ENCODE results near the gene KLF16.

The KLF16 gene

DNA sequence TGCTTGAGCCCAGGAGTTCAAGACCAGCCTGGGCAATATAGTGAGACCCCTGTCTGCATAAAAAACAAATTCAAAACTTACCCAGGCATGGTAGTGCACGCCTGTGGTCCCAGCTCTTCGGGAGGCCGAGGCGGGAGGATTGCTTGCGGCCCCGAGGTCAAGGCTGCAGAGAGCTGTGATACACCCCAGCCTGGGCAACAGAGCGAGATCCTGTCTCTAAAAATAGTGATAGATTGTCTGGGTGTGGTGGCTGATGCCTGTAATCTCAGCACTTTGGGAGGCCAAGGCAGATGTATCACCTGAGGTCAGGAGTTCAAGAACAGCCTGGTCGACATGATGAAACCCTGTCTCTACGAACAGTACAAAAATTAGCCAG is 4.0 kb upstream of the KLF16 start:
- DNase-seq (ENCODE audit: low spot score) = no peak

DNA sequence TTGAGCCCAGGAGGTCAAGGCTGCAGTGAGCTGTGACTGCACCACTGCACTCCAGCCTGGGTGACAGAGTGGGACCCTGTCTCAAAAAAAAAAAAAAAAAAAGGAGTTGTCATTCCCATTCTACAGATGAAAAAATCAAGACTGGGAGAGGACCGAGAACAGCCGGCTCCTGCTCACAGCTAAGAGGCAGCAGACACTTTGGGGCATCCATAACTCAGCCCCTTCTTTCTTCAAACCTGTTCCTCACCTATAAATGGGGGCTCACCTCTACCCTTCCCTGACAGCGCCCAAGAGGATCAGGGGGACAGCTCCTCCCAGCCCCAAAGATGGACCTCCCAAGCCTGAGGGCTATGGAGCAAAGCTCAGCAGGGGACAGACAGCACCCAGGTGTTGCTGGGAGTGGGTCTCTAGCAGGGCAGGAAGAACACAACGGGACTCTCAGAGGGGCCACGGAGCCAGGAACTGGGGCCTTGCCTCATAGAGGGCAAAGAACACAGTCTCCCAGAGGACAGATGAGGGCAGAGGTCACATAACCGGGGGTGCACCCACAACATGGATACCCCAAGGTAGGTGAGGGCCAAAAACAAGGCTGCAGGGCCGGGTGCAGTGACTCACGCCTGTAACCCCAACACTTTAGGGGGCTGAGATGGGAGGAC is 3.4 kb upstream of the KLF16 start:
- no peak for DNase-seq (ENCODE audit: low spot score)

DNA sequence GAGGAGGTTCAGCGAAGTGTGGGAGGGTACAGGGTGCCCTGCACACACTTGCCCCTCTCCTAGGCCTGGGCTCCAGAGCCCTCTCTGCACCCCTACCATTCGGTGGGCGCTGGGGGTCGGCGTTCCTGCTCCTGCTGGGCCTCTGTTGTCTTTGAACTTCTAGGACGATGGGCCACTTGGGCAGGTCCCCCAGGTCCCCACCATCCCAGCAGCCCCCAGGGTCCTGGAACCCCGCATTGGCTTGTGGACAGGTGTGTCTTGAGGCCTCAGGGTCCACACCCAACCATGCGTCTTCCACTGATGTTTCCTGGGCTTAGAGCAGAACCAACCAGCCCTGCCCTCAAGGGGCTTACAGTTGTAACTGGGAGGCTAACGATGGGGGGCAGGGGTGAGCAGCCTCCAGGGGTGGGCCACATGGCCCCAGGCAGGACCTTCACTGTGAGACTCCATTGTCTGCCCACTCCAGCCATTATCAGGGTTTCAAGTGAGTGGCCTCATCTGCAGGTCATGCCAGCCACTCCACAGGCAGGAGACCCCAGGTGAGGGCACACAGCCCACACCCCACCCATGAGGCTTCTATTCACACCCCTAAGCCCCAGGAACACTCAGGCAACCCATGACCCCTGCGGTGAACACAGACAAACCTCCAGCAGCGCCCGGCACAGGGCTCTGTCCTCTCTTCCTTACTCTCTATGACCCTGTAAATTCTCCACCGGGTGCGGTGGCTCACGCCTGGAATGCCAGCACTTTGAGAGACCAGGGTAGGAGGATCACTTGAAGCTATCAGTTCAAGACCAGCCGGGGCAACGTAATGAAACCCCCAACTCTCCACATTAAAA is 2.0 kb upstream of the KLF16 start:
- no peak for DNase-seq (ENCODE audit: low spot score)

DNA sequence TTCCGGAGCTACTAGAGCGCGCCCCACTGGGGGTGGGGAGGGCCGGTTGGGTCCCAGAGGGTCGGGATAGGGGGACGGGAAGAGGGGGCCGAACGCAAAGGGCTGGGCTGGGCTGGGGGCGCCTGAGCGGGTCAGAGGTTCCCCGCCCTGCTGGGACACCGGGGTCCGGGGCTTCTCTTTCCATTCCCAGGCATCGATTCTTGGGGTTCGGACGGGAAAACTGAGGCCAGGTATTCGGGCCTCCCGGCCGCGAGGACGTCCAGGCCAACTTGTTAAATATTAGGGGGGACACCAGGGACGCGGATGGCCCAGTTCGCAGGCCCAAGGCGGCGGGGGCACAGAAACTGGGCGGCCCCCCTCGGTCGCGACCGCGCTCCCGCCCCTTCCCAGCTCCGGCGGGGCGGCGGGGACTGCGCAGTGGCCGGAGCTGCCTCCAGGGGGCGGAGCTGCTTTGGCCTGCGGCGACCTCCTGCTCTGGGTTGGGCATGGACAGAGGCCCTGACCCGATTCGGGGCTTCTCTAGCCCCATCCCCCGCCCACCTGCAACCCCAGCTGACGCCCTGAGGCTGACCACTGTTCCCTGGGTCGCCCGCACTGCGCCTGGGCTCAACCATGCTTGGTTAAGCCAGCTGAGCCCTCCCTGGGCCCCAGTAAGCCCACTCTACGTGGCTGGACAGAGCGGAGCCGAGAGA is 1.2 kb upstream of the KLF16 start:
- peak; percentile 78 for DNase-seq (ENCODE audit: low spot score)

DNA sequence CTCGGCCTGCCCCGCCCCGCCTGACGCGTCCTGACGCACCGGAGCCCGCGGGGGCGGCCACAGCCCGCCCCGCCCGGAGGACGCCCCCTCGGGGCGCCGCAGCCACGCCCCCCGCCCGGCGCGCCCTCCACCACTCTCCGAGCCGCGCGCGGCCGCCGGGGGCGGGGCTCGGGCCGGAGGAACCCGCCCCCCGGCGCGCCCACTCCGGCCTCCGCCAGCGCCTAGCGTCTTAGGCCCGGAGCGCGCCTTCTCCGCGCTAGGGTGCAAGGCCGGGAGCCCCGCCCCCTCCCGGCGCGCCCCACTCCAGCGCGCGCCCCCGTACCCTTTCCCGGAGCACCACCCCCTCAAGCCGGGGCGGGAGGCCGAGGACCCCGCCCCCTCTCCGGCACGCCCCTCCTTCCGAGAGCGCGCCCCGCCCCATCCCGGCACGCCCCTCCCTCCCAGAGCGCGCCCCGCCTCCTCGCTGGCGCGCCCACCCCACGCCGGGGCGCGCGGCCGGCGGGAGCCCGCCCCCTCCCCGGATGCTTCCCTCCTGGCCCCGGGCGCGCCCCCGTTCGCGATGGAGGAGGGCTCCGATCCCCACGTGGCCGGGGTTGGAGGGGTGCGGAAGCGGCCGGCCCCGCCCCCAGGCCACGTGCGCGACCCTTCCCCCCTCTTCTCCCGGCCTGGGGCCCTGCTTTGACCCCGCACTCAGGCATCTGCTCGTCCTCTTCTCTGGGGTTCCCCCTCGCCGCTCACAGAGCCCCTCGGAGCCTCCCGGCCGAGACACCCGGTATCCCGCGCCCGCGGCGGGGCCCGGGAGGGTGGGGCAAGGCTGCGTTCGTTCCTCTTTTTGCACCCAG is 480 bp upstream of the KLF16 start:
- DNase-seq (ENCODE audit: low spot score) = peak; percentile 92

DNA sequence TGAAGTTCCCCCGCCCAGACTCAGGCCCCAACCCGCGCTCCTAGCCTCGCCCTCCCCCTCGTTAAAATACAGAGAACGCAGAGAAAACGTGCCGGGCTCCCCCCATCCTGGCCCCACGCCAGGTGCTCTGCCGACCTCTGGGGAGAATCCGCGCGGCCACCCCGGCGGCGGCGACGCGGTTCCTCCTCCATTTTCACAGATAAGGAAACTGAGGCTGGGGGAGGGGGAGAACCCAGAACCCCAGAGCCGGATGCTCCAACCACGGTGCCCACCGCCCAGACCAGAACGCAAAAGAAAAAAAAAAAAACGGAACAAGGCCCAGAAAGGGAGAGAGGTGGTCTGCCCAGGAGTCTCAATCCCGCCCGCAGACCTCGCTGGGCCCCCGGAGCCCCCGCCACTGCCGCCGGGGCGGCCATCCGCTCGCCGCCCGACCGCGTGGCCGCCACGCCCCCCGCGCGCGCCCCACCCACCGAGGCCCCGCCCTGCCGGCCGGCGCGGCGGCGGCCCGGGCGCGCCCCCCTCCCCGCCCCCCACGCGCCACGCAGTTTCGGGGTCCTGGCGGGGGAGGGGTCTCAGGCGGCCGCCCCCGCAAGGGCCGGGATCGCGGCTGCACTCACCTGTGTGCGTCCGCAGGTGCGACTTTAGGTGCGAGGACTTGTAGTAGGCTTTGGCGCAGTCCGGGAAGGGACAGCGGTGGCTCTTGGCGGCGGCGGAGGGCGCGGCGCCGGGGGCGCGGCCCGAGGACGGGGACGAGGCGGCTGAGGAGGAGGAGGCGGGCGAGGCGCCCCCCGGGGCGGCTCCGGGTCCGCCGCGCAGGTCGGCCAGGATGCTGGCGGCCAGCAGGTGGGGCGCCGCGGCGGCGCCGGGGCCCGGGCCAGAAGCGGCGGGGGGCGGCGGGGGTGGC is 703 bp downstream of the KLF16 start:
- peak; percentile 55 for DNase-seq (ENCODE audit: low spot score)

DNA sequence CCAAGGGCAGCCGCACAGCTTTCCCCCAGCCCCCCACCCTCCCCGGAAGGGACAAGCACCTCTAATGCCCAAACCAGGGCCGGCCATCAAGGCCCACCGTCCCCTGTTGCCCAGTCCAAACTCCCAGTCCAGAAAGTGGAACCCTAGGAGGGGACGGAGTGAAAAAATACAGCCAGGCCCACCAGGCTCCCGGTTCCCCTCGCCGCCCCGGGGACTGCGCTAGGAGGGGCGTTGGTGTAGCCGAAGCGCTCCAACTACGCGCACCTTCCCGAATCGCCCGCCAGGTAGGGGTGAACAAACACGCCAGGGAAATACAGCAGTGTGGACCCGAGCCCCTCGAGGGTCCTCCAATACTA is 1.3 kb downstream of the KLF16 start:
- DNase-seq (ENCODE audit: low spot score) = no peak

DNA sequence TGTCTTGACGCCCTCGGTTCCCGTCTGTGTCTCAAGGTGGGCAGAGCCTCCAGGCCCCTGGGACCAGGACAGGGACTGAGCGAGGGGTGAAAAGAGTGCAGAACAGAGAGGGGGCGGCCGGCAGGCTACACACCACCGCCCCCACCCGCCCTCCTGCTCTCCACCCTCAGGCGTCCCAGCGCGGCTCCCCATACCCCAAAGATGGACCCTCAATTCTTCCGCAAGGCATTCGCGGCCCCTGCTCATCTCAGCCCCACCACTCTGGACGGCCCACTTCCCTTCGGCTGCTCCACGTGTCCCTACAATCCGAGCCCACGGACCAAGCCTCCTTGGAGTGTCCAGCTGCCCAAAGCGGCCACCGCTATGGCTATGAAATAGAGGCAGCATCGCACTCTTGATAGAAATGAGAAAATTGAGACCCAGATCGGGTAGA is 1.8 kb downstream of the KLF16 start:
- no peak for DNase-seq (ENCODE audit: low spot score)

DNA sequence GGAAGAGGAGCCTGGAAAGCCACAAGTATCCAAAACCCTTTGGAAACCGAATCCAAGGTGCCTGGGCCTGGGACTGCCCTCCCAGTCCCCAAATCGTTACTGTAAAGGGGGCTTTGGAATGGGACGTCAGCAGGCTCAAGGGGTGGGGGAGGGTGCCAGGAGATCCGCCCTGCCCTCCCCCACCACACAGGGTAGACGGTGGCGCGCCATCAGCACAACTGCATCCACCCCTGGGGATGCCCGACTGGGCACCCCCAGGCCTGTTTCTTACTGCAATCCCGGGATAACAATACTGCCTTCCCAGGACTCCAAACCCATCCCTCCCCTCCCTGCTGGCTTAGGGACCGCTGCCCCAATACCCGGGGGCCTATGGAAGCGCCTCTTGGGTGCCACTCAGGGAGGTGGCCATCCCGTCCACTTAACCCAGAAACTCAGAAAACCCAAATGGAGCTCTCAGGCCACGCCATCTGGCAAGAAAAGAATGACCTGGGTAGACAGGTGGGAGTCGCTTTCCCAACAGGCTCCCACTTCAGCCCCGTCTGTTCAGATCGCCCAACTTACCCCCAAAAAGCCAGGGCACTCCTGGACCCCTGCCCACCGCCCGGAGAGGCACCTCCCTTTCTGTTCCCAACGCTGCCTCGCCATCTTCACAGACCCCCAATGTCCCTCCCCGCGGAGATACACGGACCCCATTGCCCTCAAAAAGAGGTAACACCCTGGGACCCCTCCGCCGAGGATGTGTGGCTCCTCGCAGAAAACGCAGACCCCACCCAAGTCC is 2.4 kb downstream of the KLF16 start:
- DNase-seq (ENCODE audit: low spot score) = no peak

DNA sequence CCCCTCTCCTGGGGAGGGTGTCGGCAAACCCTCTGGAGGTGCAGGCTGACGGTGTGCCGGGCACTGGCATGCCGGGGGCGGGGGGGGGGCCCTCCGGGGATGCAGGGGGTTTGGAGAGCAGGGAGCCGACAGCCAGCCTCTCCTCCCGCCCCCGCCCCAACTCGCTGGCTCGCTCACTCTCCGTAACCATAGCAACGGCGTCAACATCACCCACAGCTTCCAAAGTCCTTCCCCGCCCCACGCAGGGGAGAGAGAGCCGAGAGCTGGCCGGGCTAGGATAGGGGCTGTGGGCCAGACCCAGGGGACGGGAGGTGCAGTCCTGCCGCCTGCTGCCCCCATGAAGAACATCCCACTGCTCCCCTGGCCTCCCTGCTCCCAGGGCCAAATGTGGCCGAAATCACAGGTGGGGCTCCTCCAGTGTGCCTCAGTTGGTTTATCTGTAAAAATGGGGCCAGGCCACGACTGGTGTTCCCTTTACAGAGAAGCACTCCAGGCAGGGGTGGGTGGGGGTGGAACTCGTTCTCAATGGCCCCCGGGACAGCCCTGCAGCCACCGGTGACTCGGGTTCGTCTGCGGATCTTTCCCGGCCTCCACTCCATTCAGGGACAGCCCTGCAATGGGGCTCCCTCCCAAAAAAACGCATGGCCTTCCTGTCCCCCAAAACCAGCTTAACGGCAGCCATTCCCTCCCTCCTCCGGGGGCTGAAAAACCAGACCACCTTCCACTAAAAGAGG is 3.2 kb downstream of the KLF16 start:
- DNase-seq (ENCODE audit: low spot score) = peak; percentile 69

DNA sequence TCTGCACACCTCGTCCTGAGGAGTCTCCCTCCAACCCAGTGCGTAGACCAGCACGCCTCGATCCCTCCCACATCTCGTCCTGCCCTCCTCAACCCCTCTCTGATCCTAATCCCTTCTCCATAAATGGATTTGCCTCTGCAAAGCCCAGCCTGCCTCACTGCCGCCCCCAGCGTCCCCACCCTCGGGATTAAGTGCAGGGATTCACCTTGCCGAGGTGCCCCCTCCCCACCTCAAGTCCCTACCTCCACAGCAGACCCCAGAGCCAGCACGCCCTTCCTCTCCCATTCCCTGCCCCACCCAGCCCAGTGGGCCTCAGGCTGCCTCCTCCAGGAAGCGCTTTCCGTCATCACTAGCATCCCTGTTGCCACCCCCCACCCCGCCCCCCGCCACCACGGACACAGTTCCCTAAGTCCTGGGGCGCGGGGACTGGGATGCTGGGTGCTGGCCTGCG is 4.0 kb downstream of the KLF16 start:
- no peak for DNase-seq (ENCODE audit: low spot score)

DNA sequence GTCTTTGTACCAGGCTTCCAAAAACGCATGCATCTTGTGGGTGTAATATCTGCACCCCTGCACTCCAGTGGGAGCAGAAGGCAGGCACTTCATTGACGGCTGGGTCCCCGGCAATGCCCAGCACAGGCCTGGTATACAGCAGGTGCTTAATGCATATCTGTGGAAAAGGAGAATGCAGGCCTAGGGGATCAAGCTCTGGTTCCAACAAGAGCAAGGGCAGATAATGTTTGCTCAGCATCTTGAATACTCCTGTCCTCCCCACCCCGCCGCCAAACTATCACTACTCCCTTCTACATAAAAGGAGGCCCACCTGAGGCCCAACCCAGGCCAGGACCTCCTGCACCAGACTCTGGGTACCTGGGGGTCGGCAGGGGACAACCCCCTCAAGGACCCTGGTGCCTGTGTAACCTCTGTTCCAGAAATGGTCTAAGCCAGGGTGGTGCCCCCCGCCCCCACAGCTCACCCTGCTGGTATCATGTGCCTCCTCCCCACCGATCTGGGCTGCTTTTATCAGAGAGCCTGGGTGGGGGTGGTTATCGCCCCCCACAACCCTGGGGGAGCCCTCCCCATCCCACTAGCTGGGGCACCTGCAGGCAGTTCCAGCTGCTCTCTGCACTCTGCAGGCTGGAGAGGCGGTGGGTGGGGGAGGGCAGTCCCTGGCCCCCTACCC is 4.8 kb downstream of the KLF16 start:
- no peak for DNase-seq (ENCODE audit: low spot score)

DNA sequence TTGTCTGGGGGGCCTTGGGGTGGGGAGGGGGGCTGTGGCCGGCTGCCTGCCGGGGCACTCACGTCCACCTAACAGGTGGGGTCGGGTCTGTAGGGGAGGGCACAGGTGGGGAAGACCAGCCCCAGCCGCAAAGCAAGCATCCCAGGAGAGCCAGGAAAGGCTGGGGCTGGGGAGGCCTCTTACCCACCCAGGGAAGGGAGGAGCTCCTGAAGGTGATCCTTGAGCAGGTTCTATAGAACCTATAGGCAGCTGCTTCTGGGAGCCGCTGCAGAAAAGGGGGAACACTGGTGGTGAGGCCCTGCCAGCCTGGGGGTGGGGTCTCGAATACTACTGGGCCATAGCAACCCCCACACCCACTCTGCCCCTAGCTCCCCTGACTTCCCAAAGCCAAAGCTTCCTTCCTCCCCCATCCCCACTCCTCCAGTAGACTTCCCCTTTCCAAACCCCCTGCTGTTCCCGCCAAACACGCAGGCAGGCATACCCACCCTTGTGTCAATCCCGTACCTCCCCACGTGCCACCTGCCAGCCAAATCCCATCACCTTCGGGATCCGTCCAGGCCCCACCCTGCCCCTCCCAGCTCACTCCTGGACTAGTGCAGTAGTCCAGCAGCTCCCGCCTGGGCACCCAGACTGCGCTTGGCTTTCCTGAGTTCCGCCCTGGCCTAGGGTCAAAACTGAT is 5.6 kb downstream of the KLF16 start:
- no peak for DNase-seq (ENCODE audit: low spot score)

DNA sequence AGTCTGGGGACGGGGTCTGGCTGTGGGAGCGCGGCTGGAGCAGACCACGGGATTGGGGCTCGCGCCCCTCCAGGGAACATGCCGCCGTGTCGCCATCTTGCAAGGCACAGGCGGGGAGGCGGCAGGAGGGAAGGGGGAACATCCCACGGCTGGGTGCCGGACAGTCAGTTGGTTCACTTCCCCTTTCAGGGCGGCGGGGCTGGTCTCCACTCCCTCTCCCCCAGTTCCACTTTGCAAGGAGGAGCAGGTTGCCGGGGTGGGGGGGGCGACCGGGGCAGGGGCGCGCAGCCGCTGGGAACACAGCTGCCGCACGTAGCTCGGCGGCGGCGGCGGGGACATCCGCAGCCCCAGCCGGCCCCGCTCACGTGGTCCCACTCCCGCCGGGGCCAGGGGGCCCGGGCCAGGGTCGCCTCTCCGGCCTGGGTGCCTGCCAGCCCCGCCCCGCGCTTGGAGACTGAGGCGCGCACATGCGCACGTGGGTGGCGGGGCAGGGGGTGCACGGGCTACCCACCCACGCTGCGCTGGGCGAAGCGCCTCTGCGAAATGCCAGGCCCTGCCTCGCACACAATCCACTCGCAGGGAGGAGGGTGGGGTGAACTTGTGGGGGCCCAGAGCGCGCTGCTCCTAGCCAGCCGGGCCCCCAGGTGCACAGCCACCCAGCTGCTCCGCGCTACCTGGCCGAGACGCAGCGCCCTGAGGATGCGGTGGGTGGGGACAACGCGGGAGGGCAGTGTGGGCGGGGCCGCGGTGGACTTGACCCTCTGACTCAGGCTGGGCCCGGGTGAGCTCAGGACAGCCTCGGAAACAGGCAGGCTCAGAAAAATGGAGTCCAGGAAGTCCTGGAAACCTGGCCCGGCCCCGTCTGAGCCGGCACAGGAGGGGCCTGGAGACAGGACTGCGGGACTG is 6.4 kb downstream of the KLF16 start:
- peak; percentile 84 for DNase-seq (ENCODE audit: low spot score)

DNA sequence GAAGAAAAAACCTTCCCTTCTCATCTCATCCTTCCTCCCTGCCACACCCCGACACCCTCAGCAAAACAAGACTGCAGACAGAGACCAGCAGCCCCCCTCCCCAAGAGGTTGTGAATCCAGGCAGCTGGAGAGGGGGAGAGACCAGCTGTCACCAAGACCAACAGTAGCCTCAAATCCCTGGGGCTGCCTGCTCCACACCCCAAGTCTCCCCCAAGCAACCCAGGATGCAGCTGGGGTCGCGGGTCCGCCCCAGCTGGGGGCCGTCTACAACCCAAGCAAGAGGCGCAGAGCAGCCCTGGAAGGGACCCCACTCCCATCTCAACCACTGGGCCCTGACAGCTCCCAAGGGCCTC is 7.1 kb downstream of the KLF16 start:
- no peak for DNase-seq (ENCODE audit: low spot score)

DNA sequence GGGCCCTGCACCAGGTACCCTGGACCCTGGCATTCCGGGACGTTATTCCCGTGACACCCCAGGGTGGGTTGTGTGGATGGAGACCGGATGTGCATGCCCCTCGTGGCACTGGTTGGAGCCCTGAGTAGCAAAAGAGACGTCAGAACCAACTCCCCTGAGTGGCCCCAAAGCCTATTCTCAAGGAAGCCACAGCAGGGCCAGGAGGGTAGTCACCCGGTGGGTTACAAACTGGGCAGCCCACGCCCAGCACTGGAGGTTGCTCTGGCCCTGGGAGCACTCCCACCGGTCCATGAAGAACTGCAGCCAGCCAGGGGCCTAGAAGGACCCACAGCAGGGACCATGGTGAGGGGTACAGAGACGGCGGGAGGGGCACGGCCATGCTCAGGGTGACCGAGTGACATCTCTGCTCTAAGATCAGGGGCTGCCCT is 7.5 kb downstream of the KLF16 start:
- DNase-seq (ENCODE audit: low spot score) = no peak

DNA sequence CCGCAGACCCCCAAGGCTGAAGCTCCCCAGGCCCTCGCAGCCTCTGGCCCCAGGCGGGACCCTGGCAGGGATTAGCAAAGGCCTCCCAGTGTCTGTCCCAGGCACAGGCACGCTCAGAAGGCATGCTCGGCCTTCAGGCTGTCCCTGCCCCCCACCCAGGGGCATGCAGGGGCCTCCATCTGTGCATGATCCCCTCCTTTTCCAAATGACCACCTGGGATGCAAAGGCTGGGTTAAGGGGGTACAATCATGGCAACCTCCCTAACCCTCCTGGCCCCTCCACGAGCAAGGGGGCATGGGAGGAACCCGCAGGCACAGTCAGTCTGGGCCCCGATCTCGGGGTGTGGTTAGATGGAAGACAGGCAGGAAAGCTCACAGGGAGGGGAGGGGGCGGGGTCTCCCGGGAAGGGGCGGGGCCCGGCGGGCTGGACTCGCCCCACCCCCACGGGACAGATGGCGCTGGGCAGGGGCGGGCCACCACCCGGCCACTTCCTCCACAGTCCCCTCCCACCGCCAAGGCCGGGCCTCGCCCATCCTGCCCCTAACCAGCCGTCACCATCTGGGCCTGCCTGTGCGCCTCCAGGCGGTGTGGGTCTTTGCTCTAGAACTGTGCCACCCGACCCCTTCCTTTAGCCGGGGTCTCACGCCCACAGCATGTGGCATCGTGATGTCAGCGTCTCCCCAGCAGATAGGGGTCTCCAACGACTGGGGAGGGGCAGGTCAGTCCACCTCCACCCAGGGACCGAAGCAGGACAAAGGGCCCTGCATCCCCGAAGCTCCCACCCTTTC is 8.1 kb downstream of the KLF16 start:
- DNase-seq (ENCODE audit: low spot score) = peak; percentile 60
